IPS-20b (cell line): ENCODE results near the gene KIF11.

Experiments used
- H3K27ac ChIP-seq: one replicate; pipeline ENCODE4 v1.5.1; 2013; ENCODE audit warnings: low read length
- H3K27me3 ChIP-seq: 2 replicates; pipeline ENCODE4 v1.6.1; 2013; ENCODE audit warnings: mild to moderate bottlenecking, low read length, inconsistent platforms; ENCODE audit not compliant: insufficient read depth
- H3K36me3 ChIP-seq: 2 replicates; pipeline ENCODE4 v1.6.1; 2013; ENCODE audit warnings: low read depth, mild to moderate bottlenecking, inconsistent platforms, low read length, moderate library complexity; ENCODE audit not compliant: insufficient read depth
- H3K4me1 ChIP-seq: 2 replicates; pipeline ENCODE4 v1.6.1; 2013; ENCODE audit warnings: mild to moderate bottlenecking, control low read depth, inconsistent platforms, low read length, moderate library complexity; ENCODE audit not compliant: insufficient read depth
- H3K4me3 ChIP-seq: 2 replicates; pipeline ENCODE4 v1.5.1; 2013; ENCODE audit warnings: mild to moderate bottlenecking, low read length, inconsistent platforms
- H3K9ac ChIP-seq: 2 replicates; pipeline ENCODE4 v1.6.1; 2013; ENCODE audit warnings: low read depth, mild to moderate bottlenecking, inconsistent platforms, low read length, moderate library complexity
- H3K9me3 ChIP-seq: 2 replicates; pipeline ENCODE4 v1.6.1; 2013; ENCODE audit warnings: mild to moderate bottlenecking, low read depth, low read length, inconsistent platforms; ENCODE audit not compliant: insufficient read depth

The KIF11 gene

DNA sequence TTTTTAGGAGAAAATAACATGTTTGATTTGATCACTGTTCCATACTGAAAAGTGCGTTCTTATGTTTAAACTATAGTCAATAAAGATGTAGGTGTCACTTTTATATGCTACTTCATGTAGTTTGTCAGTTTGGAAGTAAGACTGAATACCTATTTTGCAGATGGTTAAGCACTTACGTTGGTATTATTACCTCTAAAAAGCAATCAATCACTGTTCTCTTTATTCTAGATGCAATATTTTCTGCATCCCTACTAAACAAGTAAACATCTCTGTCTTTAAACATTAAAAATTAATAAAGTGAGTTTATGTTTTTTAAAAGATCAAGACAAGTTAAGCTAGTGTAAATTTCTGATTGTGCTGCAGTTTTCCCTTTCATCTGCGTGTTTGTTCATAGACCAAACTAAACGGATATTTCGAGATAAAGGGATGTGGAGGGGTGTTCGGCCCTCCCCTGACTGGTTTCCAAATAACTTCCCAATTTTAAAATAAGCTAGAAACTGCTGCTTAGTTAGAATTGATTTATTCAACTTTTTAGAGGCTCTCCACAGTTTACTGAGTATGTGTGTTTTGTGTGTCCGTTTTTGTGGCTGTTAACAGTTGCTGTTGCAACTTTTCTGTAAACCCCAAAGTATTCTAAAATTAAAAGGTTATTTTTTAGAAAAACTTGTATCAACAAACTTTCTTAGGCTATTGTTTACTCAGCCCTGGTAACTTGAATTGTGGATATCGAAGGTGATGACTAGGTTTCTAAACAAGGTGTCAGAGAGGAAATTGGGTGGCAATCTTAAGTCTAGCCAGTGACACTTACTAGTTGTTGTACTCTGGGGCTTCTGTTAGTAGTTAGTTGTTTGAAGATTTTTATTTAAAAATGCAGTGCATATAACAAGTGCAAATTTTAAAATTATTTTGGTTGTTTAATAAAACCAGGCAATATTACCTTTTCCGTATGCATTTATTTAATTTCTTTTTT, 974 bp downstream of the KIF11 start:
- no peaks in the 10 kb centered on the region for H3K27me3 ChIP-seq
- no peak overlapping the region for H3K27ac ChIP-seq
- peaks cover 13% of the 10 kb centered on the region; the same call in 1 of the 2 replicates for H3K4me1 ChIP-seq
- no peaks in the 10 kb centered on the region; the same call in 1 of the 2 replicates for H3K36me3 ChIP-seq
- peak overlapping the region; percentile 95 for H3K4me3 ChIP-seq
- no peaks in the 10 kb centered on the region for H3K9me3 ChIP-seq
- H3K9ac ChIP-seq, result peak overlapping the region; percentile 96

DNA sequence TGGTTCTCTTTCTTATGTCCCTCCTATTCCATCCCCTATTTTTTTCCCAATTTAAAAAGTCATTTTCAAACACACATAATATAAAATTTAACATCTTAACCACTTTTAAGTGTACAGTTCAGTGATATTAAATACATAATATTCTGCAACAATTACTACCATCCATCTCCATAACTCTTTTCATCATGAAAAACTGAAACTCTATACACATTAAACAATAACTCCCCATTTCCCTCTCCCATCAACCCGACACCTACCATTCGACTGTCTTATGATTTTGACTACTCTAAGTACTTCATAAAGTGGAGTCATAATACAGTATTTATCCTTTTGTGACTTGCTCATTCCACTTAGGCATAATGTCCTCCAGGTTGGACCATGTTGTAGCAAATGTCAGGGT, 2.6 kb downstream of the KIF11 start:
- Histone ChIP-seq H3K27me3 (no peaks in the 10 kb centered on the region), H3K4me3 (no peak overlapping the region), H3K36me3 (no peaks in the 10 kb centered on the region; the same call in 1 of the 2 replicates), H3K4me1 (peaks cover 13% of the 10 kb centered on the region; the same call in 1 of the 2 replicates), H3K27ac (no peak overlapping the region), H3K9ac (no peak overlapping the region), H3K9me3 (no peaks in the 10 kb centered on the region)

DNA sequence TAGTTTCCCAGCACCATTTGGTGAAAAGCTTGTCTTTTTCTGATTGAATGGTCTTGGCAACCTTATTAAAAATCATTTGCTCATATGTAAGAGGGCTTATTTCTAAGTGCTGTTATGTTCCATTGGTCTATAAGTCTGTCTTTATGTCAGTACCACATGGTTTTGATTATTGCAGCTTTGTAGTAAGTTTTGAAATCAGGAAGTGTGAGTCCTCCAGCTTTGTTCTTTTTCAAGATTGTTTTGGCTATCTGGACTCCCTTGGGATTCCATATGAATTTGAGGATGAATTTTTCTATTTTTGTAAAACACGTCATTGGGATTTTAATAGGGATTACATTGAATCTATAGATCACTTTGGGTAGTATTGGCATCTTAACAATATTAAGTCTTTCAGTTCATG, 5.4 kb downstream of the KIF11 start:
- Histone ChIP-seq H3K27me3 (no peaks in the 10 kb centered on the region), H3K27ac (no peak overlapping the region), H3K9me3 (no peaks in the 10 kb centered on the region), H3K4me3 (no peak overlapping the region), H3K36me3 (no peaks in the 10 kb centered on the region; the same call in 1 of the 2 replicates), H3K9ac (no peak overlapping the region), H3K4me1 (0 out of 2 replicates have a peak, but pooled peaks cover 6% of the 10 kb centered on the region)

DNA sequence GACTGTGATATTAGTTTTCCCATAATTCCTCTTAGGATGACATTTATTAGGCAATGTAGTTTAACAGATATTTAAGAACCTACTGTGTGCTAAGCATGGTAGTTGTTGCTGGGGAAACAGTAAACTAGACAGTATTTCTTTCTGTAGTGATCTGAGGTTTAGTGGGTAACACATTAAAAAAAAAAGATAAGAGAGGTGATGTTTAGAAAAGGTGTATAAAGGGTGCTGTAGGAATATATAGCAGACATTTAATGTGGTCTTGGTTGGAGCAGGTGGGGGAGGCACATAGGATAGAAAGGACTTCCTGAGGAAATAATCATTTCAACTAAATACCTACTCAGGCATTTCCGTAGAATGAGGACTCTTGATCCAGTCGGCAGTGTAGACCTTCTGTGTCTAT, 11.9 kb downstream of the KIF11 start:
- no peaks in the 10 kb centered on the region for H3K27me3 ChIP-seq
- no peak overlapping the region for H3K4me3 ChIP-seq
- no peak overlapping the region for H3K27ac ChIP-seq
- H3K4me1 ChIP-seq, result no peaks in the 10 kb centered on the region
- H3K9ac ChIP-seq, result no peak overlapping the region
- H3K36me3 ChIP-seq, result peaks cover 40% of the 10 kb centered on the region
- H3K9me3 ChIP-seq, result no peaks in the 10 kb centered on the region

DNA sequence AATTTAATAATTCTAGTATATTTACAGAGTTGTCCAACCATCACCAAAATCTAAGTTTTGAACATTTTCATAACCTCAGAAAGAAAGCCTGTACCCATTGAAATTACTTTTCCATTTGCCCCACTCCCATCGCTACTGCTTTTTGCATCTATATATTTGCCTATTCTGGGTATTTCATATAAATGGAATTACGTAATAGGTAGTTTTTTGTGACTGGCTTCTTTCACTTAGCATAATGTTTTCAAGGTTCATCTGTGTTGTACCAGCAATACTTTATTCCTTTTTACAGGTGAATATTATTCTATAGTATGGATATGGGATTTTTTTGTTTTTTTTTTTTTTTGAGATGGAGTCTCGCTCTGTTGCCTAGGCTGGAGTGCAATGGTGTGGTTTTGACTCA, 22.6 kb downstream of the KIF11 start:
- peaks cover 84% of the 10 kb centered on the region for H3K36me3 ChIP-seq

DNA sequence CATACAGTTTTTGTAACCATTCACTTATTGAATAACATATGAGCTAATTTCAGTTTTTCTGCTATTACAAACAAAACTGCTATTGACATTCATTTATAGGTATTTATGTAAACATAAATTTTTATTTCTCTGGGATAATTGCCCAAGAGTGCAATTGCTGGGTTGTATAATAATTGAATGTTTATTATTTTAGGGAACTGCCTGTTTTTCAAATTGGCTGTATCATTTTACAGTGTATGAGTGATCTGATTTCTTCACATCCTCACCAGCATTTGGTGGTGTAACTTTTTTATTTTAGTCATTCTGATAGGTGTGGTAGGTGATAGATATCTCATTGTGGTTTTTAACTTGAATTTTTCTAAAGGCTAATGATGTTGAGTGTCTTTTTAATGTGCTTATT, 26.4 kb downstream of the KIF11 start:
- no peak overlapping the region for H3K27ac ChIP-seq
- peaks cover 87% of the 10 kb centered on the region for H3K36me3 ChIP-seq
- H3K4me1 ChIP-seq, result no peaks in the 10 kb centered on the region
- H3K9ac ChIP-seq, result no peak overlapping the region
- no peaks in the 10 kb centered on the region for H3K9me3 ChIP-seq
- H3K4me3 ChIP-seq, result no peak overlapping the region
- no peaks in the 10 kb centered on the region for H3K27me3 ChIP-seq

More for the DNA sequence above, 22.6 kb downstream of the KIF11 start:
- Histone ChIP-seq H3K4me1 (no peaks in the 10 kb centered on the region), H3K27me3 (no peaks in the 10 kb centered on the region), H3K4me3 (no peak overlapping the region), H3K9me3 (no peaks in the 10 kb centered on the region), H3K9ac (no peak overlapping the region), H3K27ac (no peak overlapping the region)

DNA sequence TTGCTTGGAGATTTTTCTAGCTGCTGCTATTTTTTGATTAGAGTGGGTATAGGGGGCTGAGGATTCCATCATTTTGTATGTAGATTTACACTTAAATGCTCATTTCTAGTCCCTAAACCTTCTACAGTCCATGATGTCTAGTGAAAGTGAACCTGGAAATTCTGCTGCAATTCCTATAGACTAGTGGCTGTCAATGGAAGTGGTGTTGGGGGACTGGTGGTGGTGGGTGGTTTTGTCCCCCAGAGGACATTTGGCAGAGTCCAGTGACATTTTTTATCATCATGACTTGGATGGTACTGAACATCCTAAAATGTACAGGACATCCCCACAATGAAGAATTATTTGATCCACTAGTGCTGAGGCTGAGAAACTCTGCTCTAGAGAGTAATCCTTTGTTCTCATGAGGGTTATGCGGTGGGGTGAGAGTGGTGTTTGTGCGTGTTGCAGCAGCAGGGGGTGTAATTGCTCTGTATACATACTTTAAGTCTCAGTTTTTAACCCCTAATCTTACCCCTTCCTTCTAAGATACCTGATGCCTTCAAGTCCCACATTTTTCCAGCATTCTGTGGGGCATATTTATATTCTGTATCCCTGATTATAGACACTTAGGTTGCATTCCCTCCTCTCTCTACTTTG, 35.0 kb downstream of the KIF11 start:
- Histone ChIP-seq H3K4me1 (no peaks in the 10 kb centered on the region), H3K27me3 (no peaks in the 10 kb centered on the region), H3K4me3 (no peak overlapping the region), H3K36me3 (peaks cover 79% of the 10 kb centered on the region), H3K27ac (no peak overlapping the region), H3K9me3 (no peaks in the 10 kb centered on the region), H3K9ac (no peak overlapping the region)

DNA sequence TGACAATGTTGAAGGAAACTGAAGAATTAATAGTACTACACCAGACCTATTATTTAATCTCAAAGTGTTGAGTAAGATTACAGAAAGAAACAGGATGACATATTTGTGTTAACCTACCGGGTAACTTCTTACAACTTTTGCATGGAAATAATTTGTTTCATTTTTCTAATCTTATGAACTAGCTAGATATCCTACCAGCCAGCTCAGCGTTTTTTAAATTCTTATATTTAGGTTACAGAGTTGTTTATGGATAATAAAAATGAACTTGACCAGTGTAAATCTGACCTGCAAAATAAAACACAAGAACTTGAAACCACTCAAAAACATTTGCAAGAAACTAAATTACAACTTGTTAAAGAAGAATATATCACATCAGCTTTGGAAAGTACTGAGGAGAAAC, 37.0 kb downstream of the KIF11 start:
- peaks cover 77% of the 10 kb centered on the region for H3K36me3 ChIP-seq
- no peaks in the 10 kb centered on the region for H3K27me3 ChIP-seq
- H3K9ac ChIP-seq, result no peak overlapping the region
- H3K4me3 ChIP-seq, result no peak overlapping the region
- no peak overlapping the region for H3K27ac ChIP-seq
- H3K4me1 ChIP-seq, result no peaks in the 10 kb centered on the region
- no peaks in the 10 kb centered on the region for H3K9me3 ChIP-seq

DNA sequence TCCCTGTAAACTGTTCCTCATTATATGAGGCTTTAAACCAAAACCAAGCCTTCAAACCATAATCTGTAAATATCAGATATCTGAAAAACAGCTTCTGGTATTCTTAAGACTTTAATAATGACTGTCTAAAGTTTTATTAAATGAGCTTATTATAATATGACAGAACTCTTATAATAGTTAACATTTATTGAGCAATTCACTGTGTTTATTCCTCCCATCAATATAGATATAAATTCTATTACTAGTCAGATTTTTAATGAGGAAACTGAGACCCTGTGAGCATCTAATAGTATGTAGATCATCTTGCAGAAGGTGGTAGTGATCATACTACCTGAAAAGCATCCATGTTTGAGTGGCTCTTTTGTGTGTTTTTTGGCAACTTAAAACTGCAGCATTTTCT, 45.1 kb downstream of the KIF11 start:
- H3K9me3 ChIP-seq, result no peaks in the 10 kb centered on the region
- H3K36me3 ChIP-seq, result peaks cover 87% of the 10 kb centered on the region
- H3K9ac ChIP-seq, result no peak overlapping the region
- no peak overlapping the region for H3K27ac ChIP-seq
- H3K4me3 ChIP-seq, result no peak overlapping the region
- no peaks in the 10 kb centered on the region for H3K27me3 ChIP-seq
- no peaks in the 10 kb centered on the region for H3K4me1 ChIP-seq

DNA sequence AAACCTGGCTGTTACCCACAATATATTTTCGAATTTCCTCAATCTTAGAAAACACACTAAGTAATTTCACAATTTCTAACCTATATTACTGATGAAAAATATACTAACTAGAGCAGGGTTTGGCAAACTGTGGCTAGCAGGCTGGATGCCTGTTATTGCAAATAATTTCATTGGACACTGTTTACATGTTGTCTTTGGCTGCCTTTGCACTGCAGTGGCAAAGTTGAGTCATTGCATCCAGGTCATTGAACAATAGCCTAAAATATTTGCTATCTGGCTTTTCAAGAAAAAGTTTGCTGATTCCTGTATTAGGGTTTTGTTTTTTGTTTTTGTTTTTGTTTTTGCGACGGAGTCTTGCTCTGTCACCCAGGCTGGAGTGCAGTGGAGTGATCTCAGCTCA, 47.2 kb downstream of the KIF11 start:
- Histone ChIP-seq H3K27me3 (no peaks in the 10 kb centered on the region), H3K4me3 (no peak overlapping the region), H3K9ac (no peak overlapping the region), H3K27ac (no peak overlapping the region), H3K36me3 (peaks cover 80% of the 10 kb centered on the region), H3K9me3 (no peaks in the 10 kb centered on the region), H3K4me1 (no peaks in the 10 kb centered on the region)

DNA sequence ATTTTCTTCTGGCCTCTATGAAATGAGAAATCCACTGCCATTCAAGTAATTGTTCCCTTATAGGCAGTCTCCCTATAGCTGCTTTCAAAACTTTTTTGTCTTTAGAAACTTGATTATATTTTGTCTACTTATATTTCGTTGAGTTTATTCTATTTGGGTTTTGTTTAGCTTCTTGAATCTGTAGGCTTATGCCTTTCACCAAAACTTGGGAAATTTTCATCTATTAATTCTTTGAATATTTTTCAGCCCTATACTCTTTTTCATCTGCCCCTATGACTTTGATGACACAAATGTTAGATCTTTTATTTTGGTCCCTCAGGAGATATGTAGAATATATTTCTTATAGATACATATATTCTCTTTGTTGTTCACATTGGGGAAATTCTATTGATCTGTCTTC, 48.6 kb downstream of the KIF11 start:
- Histone ChIP-seq H3K9me3 (no peaks in the 10 kb centered on the region), H3K27ac (no peak overlapping the region), H3K4me3 (no peak overlapping the region), H3K9ac (no peak overlapping the region), H3K27me3 (no peaks in the 10 kb centered on the region), H3K36me3 (peaks cover 80% of the 10 kb centered on the region), H3K4me1 (no peaks in the 10 kb centered on the region)

DNA sequence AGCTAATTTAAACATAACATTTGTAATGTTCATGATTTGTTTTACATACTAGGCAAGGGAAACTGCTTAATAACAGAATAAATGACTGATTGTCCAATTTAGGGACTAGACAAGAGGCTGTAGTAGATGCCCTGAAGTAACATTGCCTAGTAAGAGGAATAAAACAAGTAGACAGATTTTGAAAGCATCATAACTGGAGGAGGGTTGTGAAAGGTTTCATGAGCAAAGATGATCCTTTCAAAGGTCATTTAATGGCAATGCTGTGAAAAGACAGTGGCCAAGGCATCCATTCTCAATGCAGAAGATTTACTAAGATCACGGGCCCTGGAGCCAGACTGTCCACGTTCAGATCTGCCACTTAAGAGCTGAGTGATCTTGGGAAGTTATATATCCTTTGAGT, 52.0 kb downstream of the KIF11 start:
- Histone ChIP-seq H3K9me3 (no peaks in the 10 kb centered on the region), H3K9ac (no peak overlapping the region), H3K36me3 (peaks cover 83% of the 10 kb centered on the region)

More for the DNA sequence above, 52.0 kb downstream of the KIF11 start:
- H3K4me3 ChIP-seq, result no peak overlapping the region
- H3K4me1 ChIP-seq, result no peaks in the 10 kb centered on the region
- H3K27me3 ChIP-seq, result no peaks in the 10 kb centered on the region
- no peak overlapping the region for H3K27ac ChIP-seq
